NAMALWA (cell line): ENCODE data around the gene CRIP2.
A peak's percentile ranks its signal among the peaks of the same experiment; 100 is the strongest.

Source experiments
- DNase-seq: peaks from one replicate; pipeline ENCODE4 v3.0.0-alpha.2; 2015; ENCODE audit warnings: low spot score

CRIP2 gene

DNA sequence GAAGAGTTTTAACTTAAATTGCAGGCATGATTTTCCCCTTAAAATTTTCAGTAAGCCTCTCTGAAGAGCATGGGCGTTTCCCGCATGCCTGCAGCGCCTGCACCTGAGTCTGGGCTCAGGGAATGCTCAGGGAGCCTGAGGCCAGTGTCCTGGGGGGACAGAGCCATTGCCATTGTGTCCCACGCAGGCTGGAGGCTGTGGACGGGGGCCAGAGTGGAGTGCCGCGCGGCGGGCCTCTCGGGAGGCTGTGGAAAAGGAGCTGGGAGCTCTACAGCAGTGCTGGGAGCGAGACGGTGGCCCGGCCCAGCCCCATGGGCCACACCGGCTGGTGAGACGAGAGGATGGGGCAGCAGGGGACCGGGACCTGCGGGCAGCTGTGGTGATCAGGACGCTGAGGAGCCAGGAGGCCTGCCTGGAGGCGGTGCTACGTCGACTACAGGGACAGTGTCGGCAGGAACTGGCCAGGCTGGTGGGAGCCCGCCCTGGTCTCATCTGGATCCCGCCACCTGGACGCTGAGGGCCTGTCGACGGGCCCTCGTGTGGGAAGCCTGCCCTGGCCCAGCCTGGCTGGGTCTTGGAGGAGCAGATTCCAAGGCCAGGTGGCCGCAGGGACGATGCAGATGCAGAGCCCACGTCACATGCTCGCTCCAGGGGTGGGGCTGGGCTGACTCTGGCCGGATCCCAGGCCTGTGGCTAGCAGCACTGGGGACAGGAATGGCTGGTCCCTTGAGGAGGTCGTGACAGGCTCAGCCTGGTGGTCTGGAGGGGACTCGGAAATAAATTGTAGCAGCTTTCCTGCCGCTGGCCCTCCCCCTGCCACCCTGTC is 24.0 kb downstream of the CRIP2 start:
- DNase-seq, result no peak

DNA sequence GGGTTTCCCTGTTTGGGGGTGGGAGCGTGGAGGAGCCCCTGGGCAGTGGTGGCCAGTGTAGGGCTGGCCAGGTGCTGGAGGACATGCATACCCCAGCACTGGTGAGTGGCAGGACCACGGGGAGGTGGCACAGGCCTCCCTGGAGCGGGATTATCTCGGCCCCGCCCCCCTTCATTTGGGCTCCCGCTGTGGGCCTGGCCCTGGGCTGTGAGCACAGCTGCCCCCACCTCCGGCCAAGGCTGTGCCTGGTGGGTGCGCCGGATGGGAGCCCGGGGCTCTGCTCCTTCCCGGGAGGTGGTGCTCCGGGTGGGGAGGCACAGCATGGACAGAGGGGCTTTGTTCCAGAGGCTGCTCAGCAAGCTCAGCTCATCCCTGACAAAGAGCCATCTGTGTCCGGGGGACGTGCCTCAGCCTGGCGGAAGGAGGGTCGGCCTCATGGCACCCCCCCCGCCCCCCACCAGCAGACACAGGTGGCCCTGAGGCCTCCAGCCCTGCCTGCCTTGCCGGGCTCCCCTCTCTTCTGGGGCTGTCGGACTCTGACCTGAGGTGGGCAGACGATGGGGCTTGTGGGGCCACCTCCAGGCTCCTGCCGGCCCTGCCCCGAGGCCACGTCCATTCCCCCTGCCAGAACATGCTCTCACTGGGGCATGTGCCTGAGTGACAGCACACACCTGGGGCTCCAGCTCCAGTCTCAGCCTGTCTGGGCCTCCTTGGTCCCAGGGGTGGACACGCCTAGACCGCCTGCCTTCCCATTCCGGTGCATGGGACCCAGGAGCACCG is 24.8 kb downstream of the CRIP2 start:
- DNase-seq, result no peak

DNA sequence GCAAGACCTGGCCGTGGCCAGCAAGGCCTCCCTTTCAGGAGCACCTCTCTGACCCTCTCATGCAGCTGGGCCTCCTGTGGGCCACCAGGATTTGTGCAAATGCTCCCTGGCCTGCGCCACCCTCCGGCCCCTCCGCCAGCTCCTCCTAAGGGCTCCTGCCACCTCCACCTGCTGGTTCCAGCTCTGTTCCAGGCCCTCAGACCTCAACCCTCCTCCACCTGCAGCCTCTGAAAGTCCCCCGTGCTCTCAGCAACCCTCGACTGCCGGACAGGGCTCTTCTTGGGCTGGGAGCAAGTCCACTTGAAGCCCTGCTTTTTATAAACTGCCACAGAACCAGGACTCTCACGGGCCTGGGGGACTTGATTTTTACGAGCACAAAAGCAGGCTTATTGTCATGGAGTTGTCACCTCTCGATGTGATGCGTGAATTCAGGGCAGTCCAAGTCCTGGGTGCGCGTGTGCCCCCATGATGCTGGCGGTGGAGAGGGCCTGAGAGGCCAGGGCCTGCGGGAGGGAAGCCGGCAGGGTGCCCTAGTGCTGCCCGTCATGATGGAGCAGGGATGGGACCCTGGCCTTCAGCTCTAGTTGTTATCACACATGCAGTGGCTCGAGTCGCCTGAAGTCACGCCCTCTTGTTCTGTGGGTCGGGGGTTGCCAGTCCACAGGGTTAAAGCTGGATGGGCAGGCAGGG is 25.6 kb downstream of the CRIP2 start:
- no peak for DNase-seq

DNA sequence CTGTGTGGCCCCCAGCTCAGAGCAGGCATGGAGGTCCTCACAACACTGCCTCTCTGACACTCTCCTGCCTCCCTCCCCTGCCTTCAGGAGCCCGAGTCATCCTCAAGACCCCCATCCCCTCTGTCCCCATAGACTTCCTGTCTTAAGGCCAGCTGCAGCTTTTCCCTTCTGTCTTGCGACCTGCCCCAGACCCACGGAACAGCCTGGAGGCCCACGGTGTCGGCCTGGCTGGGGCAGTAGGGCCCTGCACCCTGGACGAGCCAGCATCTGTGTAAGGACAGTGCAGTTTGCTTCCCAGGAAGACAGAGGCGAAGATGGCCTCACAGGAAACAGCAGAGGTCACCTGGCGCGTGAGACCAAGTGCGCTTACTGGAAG is 26.1 kb downstream of the CRIP2 start:
- DNase-seq, result no peak

DNA sequence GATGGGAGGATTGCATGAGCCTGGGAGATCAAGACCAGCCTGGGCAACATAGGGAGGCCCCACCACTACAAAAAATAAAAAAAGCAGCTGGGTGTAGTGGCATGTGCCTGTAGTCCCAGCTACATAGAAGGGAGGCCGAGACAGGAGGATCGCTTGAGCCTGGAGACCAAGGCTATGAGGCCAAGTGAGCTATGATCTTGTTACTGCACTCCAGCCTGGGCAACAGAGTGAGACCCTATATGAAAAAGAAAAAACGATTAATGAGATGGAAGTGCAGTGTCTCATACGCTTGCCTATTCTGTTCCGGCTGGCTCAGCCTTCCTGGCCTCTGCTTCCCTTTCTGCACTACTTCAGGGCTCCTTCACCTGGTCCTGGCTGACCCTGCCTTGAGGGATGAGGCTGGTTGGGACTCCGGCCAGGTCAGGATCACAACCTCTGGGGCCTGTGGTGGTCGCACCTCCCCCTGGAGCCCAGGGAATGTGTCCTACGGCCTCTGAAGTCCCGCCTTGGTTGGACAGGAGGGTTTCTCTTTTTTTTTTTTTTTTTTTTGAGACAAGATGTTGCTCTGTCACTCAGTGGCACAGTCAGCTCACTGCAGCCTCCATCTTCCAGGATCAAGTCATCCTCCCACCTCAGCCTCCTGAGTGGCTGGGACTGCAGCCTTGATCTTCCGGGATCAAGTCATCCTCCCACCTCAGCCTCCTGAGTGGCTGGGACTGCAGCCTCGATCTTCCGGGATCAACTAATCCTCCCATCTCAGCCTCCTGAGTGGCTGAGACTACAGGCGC is 27.1 kb downstream of the CRIP2 start:
- DNase-seq, result no peak

DNA sequence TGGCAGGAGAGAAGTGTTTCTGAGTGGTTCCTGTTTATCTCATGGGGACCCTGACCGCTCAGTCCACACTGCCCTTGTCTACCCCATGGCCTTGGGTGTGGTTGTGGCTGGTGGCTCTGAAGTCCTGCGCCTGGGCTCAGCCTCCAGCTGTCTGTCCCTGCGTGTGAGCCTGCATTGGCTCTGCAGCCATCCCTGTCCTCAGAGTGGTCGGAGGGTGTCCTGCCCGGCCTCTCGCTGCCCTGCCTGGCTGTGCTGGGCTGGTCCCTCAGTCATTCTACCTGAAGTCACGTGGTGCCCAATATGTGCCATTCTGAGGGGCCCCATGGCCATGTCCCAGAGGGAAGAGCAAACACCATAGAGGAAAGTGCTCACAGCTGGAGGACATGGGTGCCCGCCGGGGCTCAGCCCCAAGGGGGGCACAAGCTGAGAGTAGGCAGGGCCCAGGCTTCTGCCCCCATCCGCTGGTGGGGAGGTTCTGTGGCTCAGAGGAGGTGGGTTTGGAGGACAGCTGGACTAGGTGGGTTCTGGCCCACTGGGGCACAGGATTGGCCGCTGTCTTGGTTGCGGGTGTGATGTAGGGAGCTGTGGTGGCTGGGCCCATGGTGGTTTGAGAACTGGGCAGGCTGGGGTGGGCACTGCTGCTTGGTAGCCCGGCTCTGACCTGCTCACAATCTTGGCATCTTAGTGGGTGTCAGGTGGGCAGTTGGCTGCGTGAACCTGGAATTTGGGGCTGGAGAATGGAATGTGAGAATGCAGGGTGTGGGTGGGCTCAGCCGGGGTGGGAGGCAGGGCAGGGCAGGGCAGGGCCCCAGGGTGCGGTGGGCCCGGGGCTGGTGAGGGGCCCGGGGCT is 28.1 kb downstream of the CRIP2 start:
- no peak for DNase-seq

DNA sequence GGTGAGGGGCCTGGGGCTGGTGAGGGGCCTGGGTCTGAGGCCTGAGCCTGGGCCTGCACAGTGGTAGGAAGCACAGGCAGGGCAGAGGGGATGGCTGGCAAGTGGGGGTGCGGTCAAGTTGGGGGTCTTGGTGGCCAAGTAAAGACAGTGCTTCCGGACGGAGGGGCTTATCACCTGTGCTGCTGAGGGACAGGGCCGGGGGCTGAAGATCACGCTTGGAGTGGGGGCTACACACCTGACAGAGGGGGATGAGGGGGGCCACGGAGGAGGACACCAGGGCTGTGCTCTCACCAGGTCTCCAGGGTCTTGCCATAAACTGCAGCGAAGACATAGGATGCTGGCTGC is 28.6 kb downstream of the CRIP2 start:
- no peak for DNase-seq

DNA sequence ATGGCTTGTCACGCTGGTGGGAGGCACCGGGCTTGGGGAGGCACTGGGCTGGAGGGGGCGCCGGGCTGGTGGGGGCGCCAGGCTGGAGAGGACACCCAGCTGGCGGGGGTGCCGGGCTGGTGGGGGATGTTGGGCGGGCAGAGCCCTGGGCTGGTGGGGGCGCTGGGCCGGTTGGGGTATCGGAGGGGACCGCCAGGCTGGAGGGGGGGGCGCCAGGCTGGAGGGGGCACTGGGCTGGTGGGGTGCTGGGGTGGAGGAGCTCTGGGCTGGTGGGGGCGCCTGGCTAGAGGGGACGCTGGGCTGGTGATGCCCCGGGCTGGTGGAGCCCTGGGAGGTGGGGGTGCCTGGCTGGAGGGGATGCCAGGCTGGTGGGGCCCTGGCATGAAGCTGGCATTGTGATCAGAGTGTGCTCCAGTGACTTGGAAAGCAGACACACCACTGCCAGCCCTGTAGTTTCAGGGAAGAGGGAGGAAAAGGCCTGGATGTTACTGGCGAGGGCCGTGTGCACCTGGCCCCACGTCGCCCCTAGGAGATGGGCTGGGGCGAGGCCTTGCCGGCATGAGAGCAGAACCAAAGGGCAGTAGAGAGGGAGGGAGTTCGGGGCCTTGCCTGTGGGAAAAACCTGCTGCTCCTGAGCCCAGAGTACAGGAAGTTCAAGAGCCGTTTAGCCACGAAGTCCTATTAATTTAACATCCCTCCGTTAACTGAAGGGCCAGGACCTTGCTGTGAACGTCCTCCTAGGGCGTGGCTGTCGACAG is 29.5 kb downstream of the CRIP2 start:
- no peak for DNase-seq

DNA sequence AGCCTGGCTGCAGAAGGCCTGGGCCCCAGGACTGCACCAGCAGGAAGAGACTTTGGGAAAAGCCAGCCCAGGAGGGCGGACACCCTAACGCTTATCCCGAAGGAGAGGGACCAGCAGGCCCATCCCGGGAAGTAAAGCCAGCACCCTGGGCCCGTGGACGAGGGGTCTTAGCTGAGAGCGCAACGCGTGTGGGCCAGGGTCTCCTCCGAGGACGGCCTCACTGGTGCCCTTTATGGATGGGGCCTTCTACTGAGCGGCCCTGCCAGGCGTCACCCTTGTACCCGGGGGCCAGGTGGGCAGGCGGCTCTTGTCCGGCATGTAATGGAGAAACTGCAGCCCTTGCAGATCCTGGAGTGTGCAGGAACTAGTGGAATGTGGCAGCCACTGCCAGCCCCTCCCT is 30.5 kb downstream of the CRIP2 start:
- no peak for DNase-seq

DNA sequence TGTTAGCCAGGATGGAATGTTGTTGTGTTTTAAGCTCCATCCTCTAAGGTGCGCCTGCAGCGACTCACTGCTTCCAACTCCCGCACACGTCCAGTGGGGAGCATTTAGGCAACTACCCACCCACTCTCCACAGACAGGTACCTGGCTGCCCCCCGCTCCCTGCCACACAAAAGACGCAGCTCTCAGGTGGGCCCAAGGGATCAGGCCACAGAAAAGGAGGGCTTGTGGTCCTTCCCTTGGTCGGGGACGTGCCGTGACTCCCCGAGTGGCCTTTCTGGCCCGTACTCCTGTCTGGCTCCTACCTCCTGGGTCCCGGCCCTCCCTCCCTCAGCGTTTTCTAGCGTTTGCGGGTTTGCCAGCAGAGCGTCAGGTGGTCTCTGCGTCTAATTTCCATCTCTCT is 32.6 kb downstream of the CRIP2 start:
- DNase-seq, result no peak

DNA sequence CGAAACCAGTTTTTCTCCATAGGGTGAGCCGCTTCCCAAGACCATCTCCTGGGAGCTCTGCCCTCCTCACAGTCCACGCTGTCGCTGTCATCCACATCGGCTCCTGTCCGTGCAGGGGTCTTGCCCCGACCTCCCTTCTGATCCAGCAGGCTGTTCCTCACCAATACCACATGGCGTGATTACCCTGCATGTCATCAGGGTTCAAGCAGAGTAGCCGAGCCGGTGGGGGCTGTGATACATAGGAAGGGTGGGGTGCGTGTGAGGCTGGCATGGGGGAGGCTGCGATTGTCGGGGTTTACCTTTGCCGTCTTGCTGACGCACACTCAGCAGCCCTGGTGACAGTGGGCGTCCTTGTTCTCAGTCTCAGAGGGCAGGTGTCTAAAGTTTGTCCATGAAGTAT is 33.4 kb downstream of the CRIP2 start:
- DNase-seq, result no peak

DNA sequence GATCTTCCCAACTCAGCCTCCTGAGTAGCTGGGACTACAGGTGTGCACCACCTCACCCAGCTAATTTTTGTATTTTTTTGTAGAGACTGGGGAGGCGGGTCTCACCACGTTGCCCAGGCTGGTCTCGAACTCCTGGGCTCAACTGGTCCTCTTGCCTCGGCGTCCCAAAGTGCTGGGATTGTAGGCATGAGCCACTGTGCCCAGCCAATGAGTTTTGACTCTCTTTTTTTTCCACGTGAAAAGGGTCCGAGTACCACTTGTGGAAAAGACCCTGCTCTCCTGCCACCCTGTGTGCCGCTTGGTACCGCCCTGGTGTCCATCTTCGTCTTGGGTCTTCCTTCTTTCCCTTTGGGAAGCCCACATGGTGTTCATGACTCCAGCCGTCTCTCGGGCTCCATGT is 34.0 kb downstream of the CRIP2 start:
- DNase-seq, result no peak

DNA sequence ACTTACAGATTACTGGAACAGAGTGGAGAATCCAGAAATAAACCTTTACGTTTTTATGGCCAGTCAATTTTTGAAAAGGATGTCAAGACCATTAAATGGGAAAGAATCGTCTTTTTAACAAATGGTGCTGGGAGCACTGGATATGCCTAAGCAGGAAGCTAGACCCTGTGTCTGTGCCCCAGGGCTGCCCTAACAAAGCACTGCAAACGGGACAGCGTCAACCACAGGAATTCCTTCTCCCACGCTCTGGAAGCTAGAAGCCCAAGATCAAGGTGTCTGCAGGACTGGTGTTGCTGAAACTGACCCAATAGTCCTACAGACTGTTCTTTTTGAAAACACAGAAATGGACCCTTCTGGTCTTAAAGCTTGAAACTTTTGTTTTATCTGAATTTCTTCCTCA is 42.5 kb downstream of the CRIP2 start:
- no peak for DNase-seq

DNA sequence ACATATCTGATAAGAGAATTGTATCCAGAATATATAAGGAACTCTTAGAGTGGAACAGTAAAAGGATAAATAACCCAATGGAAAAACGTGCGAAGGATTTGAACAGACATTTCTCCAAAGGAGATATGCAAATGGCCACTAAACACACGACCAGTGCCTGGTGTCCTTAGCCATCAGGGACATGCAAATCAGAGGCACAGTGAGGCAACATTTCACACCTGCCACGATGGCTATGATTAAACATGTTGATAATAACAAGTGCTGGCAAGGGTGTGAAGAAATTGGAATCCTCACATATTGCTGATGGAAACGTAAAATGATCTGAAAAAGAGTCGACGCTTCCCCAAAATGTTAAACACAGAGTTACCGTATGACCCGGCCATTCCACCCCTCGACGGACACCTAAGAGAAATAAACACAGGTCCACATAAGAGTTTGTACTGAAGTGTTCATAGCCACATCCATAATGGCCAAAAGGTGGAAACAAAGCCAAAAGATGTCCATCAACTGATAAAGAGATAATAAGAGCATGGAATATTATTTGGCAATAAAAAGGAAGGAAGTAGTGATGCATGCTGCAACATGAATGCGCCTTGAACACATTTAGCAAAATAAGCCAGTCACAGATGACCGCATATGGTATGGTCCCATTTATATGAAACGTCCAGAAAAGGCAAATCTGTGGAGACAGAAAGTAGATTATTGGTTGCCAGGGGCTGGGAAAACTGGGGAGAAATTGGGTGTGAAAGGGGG is 45.5 kb downstream of the CRIP2 start:
- peak; percentile 36 for DNase-seq

DNA sequence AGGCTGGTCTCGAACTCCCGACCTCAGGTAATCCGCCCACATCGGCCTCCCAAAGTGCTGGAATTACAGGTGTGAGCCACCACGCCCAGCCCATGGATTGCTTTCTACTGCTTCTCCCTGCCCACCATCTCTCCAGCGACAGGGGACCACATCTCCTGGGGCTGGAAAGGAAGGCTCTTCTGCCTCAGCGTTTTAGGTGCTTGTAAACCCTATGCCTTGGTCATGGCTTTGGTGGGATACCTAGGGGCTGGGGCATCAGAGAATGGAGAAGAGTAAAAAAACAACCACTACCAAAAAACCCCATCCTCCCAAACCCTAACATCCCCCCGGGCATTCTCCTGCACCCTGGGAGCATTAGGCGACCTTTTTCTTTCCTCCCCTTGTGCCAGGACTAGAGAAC is 50.7 kb downstream of the CRIP2 start:
- DNase-seq, result no peak

DNA sequence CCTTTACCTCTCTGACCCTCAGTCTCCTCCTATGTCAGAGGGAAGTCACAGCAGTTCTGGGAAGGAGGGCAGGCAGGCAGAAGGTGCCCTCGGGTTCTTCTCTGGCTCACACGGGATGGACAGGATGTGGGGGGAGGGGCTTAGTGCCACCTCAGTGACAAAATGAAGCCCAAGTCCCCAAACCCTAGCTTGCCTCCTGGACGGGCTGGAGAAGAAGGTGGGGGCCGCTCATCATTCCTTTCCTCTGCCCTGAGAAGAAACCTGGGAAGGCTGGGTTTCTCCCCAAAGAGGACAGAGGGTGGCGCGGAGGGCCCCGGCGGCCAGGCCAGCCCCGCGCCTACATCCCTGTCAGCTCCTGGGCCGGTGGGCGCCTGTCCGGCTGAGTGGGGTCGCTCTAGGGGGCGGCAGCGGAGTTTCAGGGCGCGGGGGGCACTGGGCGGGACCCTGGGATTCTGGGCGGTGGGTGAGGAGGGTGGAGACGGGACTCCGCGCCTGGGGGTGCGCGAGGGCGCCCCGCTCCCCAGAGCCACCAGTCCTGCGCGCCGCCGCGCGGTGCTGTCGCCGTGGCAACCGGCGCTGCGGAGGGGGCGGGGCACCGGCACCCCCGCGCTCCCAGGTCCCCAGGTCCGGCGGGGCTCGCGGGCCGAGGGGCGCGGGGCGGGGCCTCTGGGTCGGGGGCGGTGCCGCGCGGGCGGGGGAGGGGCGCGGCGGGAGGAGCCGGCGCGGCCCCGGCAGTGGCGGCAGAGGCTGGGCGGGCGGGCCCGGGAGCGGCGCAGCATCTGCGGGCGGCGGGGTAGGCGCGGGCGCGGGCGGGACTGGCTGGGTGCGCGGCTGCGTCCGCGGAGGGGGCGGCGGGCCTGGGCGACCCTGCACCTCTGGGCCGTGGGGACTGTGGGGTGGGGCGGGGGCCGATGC is 51.5 kb downstream of the CRIP2 start, which contains the start of gene TMEM121:
TSS of gene TMEM121 (plus strand) at position 723 of the 915 bp plus-strand sequence. CDS start 2,252 bp downstream, outside the sequence.
- peak; percentile 39 for DNase-seq

DNA sequence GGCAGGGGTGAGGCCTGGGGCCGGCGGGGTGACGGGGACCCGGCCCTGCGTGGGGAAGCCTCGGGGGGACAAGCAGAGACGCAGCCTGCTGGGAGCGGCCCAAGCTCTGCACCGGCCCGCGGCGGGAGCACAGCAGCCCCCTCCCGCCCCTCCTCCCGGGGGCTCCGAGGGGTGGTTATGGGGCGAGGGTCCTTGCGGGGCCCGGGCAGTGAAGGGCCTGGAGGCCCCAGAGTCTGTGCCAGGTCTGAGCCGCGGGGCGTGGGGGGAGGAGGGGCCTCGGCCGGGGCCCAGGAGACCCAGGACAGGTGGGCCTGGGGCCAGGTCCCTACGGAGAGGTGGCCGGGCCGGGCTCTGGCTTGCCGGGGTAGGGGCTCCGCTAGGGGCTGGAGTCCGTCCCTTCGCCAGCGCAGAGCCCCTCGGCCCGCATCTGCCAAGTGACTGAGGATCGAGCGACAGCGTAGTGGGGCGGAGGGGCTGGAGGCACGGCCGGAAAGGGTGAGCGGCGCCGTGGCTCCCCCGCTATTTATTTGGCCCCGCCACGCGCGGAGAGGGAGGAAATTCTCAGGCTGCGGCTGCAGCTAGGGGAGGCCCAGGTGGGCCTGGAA is 52.3 kb downstream of the CRIP2 start:
- DNase-seq, result no peak

DNA sequence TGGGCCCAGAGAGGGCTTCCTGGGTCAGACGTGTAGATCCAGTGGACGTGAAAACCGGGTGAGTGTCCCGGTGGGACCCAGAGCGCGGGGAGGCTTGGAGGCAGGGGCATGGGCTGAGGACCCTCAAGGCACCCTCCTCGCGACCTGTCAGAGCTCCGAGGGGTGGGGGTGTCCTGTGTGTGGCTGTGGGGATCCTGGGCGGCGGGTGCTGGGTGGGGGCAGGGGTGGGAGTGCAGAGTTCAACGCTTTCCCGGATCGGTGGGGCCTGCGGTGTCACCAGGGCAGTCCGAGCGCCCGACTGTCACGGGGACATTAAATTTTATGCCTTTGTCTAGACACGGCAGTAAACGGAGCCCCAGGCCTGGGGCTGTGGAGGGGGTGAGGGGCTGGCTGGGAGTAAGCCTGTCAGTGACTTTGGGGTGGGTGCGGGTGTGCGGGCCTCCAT is 52.8 kb downstream of the CRIP2 start:
- DNase-seq, result no peak
